IPS-NIHi7 (cell line): Measurements from ENCODE around the gene LRP1B.
A peak's percentile ranks its signal among the peaks of the same experiment; 100 is the strongest.
"Not testable (repeated sequence)": the region's sequence is repeated elsewhere in the genome, so short reads cannot be mapped to it uniquely, and the experiment has no call there.

Experiments used
- DNase-seq: peaks from one replicate; pipeline ENCODE4 v3.0.0; 2012; ENCODE audit warnings: mixed read lengths; ENCODE audit errors: extremely low spot score

LRP1B gene

GRCh38 chr2:141020346-141020745, 1110.5 kb downstream of the LRP1B start:
- DNase-seq: no peak

GRCh38 chr2:141015341-141016047, 1115.3 kb downstream of the LRP1B start:
- DNase-seq: peak; percentile 19

- no peak for DNase-seq
These were observed 1126.7 kb downstream of the LRP1B start for GRCh38 chr2:141003967-141004657.

GRCh38 chr2:141001750-141002149, 1129.1 kb downstream of the LRP1B start:
- no peak for DNase-seq

- DNase-seq: no peak
These were observed 1132.2 kb downstream of the LRP1B start for GRCh38 chr2:140998577-140998976.

- no peak for DNase-seq
These were observed 1132.8 kb downstream of the LRP1B start for GRCh38 chr2:140998017-140998416.

- DNase-seq: no peak
These were observed 1136.0 kb downstream of the LRP1B start for GRCh38 chr2:140994856-140995255.

GRCh38 chr2:140990416-140990815, 1140.4 kb downstream of the LRP1B start:
- DNase-seq: no peak

- DNase-seq: no peak
These were observed 1142.2 kb downstream of the LRP1B start for GRCh38 chr2:140988597-140988996.

- no peak for DNase-seq
These were observed 1144.4 kb downstream of the LRP1B start for GRCh38 chr2:140986456-140986855.

GRCh38 chr2:140975237-140975636, 1155.6 kb downstream of the LRP1B start:
- no peak for DNase-seq

- no peak for DNase-seq
These were observed 1158.1 kb downstream of the LRP1B start for GRCh38 chr2:140972724-140973123.

- not testable (repeated sequence) for DNase-seq
These were observed 1166.5 kb downstream of the LRP1B start for GRCh38 chr2:140964324-140964723.

GRCh38 chr2:140949932-140950331, 1180.9 kb downstream of the LRP1B start:
- DNase-seq: no peak

GRCh38 chr2:140947236-140947635, 1183.6 kb downstream of the LRP1B start:
- no peak for DNase-seq

GRCh38 chr2:140943867-140944266, 1186.9 kb downstream of the LRP1B start:
- no peak for DNase-seq

- DNase-seq: no peak
These were observed 1188.5 kb downstream of the LRP1B start for GRCh38 chr2:140942284-140942683.

GRCh38 chr2:140929849-140930248, 1201.0 kb downstream of the LRP1B start:
- DNase-seq: no peak

GRCh38 chr2:140918426-140918825, 1212.4 kb downstream of the LRP1B start:
- no peak for DNase-seq

GRCh38 chr2:140916410-140916809, 1214.4 kb downstream of the LRP1B start:
- no peak for DNase-seq

- DNase-seq: no peak
These were observed 1220.1 kb downstream of the LRP1B start for GRCh38 chr2:140910683-140911082.

- peak; percentile 54 for DNase-seq
These were observed 1225.6 kb downstream of the LRP1B start for GRCh38 chr2:140905083-140905781.

- DNase-seq: peak; percentile 22
These were observed 1235.4 kb downstream of the LRP1B start for GRCh38 chr2:140895378-140895777.
